Measurements from ENCODE around the gene TTC24.
"Not testable (repeated sequence)": the region's sequence is repeated elsewhere in the genome, so short reads cannot be mapped to it uniquely, and the experiment has no call there.

Gene TTC24

DNA sequence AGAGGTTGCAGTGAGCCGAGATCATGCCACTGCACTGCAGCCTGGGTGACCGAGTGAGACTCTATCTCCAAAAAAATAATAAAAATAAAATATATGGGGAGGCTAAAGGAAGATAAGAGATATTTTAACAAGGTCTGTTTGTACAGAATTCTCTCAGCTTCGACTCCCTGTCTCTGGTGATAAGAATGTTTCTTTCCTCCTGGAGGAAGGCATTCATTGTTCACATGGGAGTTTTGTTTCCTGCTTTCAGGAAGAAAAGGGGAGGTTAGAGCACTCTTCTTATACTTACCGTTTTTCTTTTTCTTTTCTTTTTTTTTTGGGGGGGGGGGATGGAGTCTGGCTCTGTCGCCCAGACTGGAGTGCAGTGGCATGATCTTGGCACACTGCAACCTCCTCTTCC is 10.0 kb downstream of the TTC24 start:
- no peak for DNase-seq

DNA sequence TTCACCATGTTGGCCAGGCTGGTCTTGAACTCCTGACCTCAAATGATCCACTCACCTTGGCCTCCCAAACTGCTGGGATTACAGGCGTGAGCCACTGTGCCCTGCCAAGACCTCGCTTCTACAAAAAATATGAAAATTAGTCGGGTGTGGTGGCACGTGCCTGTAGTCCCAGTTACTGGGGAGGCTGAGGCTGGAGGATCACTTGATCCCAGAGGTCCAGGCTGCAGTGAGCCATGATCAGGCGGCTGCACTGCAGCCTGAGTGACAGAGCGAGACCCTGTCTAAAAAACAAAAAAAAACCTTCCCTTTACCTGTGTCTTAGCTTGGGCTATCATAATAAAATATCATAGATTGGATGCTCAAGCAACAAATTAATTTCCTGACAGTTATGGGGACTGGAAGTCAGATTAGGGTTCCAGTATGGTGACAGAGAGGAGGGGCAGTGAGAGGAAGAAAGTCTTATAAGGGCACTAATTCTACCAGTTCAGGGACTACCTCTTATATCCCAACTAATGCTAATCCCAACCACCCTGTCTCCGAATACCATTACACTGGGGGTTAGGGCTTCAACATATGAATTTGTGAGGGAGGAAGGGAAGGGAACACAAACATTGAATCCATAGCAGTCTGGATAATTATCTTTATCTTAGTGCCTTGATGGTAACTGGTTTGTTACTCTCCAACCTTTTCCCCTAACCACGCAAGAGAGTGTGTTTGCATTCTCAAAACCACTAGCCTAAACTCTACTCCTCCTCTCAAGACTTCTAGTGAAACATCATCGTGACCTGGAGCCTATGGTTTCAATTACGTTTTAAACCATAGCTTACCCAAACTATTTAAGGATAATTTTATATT is 11.0 kb downstream of the TTC24 start:
- no peak for DNase-seq

DNA sequence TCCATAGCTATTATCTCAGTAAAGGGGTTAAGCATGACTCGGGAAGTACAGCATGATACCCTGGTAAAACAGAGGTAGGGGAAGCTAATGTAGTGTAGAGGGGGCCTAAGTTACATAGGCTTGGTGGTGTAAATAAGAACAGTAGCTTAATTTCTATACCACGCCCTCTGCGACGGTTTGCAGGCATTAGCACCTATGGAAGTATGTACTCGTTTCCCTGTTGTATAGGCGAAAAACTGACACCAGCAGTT is 11.6 kb downstream of the TTC24 start:
- DNase-seq = no peak

DNA sequence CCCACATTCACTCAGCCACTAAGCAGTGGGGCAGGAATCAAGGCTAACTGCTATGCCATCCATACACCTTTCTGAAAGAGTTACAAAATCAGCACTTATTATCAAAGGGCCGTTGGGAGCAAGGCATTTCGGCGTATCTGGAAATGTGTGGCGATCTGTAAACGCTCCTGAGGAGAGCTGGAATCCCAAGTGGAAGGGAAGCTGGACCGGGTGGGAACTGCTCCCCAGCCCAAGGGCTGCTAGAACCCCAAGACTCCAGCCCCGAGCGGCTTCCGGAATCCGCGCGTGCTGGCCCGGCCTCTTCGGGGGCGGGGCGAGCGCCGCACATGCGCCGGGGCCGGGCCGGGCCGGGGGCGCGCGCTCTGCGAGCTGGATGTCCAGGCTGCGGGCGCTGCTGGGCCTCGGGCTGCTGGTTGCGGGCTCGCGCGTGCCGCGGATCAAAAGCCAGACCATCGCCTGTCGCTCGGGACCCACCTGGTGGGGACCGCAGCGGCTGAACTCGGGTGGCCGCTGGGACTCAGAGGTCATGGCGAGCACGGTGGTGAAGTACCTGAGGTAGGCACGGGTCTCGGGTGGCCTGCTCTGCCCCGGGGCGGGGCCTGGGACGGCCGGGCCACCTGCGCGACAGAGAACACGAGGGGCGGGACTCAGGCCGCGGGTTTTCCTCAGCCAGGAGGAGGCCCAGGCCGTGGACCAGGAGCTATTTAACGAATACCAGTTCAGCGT is 12.1 kb downstream of the TTC24 start, which contains the start of gene NAXE:
NAXE (plus strand) TSS at position 345 of the 726 bp plus-strand sequence; CDS start at position 374, 29 bp downstream.
- DNase-seq = peak; percentile 53

DNA sequence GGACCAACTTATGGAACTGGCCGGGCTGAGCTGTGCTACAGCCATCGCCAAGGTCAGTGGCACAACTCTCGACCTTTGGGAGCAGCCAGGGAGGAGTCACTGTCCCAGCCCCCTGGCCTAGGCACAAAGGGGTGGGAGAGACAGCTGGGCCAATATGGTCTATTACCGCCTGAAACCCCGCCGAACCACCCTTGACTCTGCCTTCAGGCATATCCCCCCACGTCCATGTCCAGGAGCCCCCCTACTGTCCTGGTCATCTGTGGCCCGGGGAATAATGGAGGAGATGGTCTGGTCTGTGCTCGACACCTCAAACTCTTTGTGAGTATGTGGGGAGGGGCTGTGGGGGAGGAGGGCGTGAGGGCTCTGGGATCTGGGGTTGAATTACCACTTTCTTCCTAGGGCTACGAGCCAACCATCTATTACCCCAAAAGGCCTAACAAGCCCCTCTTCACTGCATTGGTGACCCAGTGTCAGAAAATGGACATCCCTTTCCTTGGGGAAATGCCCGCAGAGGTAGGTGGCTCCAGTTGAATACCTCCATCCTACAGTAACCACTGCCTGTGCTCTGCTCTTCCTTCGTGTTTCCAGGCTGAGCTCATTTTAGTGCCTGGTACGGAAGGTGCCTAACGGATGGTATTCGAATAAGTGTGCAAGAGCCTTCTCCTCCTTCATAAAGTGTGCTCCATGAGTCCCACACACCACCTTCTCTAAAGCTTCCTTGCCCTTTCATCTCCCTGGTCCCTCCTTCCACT is 12.8 kb downstream of the TTC24 start:
- DNase-seq = no peak

DNA sequence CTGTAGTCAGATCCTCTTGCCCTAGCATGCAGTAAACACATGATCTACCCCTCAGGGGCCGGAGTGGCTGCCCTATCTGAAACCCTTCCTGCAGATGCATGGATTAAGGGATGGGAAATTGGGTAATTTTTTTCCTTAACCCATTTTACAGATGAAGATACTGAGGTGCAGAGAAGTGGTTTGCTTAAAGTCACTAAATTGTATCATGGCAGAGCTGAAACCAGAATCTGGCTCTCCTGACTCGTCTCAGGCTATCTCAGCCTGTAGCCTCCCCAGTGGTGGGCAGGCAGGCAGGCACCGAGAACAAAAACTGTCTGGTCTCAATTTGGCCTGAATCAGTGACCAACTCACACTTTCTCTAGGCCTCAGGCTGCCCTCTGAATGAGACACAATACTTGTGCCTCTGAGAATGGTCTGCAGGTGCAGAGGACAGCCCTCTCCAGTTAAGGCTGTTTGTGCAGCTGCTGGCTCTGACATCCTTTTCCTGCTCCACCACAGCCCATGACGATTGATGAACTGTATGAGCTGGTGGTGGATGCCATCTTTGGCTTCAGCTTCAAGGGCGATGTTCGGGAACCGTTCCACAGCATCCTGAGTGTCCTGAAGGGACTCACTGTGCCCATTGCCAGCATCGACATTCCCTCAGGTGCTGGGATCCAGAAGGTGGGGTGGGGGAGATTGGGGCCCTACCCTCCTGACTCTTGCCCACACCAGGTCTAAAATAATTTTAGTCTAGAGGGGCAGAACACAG is 13.6 kb downstream of the TTC24 start:
- no peak for DNase-seq

DNA sequence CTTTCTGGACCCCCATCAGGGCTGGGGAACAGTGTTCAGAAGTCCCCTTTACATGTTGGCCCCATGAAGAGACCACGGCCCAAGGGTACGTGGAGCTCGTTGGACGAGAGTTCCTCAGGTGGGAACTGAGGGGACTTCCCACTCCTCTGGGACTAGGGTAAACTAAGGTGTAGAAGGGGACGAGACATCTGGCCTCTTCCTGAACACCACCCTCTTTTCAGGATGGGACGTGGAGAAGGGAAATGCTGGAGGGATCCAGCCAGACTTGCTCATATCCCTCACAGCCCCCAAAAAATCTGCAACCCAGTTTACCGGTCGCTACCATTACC is 14.1 kb downstream of the TTC24 start:
- no peak for DNase-seq

DNA sequence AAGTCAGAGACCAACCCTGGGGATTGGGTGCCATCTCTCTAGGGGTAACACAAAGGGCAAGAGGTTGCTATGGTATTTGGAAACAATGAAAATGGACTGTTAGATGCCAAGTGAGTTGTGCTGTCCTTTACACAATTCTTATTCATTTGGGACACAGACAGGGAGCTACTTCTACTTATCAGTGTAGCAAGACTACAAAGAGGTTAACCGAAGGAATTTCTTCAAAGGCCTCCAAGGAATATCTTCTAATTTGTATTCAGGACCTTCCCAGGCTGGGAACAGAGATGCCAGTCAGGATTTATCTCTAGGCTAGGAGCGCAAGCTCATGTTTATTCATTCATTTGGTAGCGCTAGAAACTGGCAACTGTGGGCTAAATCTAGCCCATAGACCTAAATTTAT is 14.7 kb downstream of the TTC24 start:
- DNase-seq = no peak

DNA sequence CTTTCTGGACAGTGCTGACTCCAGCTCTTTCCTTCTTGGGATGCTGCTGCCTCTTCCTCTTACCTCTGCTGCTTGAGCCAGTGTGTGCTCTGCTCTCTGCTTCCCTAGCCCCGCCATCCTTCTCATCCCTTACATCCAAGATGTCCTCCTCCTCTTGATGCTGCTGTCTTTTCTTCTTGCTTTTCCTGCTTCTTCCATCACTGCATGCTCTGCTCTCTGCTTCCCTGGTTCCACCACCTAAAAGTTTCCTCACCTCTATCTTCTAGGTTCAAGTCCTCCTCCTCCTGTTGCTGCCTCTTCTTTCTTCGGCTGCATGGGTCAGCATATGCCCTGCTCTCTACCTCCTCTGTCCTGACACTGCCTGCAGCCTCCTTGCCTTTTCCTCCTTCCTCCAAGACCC is 15.5 kb downstream of the TTC24 start:
- no peak for DNase-seq

DNA sequence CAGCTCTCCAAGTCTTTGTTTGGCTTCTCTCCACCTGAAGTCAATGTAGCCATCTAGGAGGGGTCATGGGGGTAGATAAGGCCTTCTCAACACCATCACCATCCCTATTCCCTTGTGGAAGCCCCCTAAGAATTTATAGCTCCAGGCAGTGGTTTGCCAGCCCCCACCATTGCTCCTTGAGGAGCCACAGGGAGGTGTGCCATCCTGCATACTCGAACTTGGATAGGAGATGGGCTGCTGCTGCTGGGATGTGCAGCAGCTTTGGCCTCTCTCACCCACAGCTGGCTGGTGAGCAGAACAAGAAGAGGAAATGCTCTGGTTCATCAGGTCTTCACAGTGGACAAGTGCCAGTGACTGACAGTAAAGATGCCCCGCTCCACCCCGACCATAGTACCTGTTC is 16.9 kb downstream of the TTC24 start:
- no peak for DNase-seq

DNA sequence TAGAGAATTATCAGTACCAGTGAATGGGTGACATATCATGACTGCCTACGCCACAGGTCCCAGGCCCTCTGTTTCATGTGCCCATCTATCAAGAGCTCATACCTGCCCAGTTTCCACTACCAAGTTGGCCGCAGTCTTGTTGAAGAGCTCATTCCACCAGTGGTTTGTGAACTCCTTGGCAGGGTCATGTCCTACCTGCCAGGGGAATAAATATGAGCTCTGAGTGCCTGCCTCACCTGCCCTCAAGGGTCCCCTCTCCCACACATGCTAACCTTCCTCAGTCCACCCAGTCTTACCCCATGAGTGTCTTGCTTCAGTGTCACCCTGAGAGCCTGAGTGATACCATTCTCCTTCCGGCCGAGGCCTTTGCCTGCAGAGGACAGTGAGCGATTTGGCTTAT is 18.6 kb downstream of the TTC24 start:
- DNase-seq = no peak

DNA sequence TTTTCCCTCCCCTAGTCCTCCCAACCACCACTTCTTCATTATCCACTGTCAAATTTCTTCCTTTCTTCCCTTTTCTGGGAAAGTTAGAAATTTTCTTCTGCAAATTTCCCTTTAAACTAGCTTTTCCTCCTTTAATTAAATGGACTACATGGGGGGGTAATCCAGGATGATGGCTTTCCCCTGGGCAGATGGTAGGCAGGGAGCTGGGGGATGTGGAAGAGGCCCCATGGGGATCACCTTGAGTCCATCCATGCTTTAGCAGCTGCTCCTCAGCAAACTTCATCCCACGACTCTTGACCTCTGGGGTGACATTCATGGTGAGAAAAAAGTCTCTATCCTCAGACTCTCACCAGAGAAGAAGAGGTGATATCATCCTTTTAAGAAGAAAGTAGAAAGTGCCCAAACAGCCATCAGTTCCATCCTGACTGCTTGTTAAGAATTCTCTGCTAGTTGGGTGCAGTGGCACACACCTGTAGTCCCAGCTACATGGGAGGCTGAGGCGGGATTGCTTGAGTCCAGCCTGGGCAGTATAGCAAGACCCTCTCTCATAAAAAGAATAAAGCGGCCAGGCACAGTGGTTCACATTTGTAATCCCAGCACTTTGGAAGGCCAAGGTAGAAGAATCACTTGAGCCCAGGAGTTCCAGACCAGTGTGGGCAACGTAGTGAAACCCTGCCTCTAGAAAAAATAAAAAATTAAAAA is 19.4 kb downstream of the TTC24 start:
- no peak for DNase-seq

DNA sequence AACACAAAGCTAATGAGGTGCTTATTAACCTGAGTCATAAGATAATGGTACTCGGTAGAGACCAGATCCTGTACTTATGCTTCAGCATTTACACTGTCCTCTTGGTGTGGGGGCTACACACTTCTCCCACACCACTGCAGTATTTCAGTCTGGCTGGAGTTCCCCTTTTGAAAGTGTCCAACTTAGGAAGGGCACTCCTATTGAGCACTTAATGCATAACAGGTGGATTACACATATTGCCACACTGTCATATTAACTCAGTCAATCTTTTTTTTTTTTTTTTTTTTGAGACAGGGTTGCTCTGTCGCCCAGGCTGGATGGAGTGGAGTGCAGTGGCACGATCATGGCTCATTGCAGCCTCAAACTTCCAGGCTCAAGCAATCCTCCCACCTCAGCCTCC is 20.3 kb downstream of the TTC24 start:
- no peak for DNase-seq

DNA sequence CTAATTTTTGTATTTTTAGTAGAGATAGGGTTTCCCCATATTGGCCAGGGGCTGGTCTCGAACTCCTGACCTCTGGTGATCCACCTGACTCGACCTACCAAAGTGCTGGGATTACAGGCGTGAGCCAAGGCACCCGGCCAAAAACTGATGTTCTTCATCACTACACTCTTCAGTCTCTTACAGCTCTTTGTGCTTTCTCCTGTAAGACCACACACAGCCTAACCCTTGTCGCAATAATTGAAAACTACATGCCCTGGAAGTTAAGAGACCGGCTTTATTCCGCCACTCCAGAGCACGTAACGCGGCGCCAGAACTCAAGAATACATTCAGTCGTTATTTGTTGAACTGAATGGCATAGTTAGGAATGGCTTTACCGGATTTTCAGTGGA is 21.2 kb downstream of the TTC24 start:
- DNase-seq = no peak

DNA sequence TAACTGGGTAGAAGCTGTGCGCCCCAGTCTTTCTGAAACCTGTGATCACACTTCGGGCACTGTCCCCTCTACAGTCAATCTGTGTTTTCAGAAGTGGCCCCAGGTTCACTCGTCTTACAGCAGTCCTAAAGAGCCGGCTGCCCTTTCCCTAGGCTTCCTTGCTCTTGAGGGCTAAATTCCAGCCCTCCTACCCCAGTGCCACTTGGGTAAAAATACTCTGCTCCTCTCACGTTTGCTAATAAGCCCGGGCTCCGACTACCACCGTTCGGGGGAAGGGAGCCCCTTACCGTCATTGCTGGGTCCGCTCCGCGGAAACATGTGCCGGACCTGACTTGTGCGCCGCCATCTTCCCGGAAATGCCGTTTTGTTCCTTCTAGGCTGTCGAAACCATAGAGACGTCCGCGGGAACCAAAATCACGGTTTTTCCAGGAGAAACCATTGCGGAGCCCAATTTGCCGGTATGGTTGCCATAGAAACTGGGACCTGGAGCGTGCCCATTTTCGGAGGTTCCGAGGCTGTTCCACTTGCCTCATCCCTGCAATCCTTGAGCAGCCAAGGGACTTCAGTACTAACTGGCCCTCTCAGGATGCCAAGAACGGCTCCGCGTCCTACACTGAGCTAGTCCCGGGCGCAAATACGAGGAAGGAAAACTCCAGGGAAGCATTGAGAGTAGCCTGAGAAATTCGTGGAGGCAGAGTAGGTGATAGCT is 21.8 kb downstream of the TTC24 start, which contains the start of gene GPATCH4:
GPATCH4 (minus strand) TSS at position 358 of the 709 bp plus-strand sequence.
- peak; percentile 62 for DNase-seq

DNA sequence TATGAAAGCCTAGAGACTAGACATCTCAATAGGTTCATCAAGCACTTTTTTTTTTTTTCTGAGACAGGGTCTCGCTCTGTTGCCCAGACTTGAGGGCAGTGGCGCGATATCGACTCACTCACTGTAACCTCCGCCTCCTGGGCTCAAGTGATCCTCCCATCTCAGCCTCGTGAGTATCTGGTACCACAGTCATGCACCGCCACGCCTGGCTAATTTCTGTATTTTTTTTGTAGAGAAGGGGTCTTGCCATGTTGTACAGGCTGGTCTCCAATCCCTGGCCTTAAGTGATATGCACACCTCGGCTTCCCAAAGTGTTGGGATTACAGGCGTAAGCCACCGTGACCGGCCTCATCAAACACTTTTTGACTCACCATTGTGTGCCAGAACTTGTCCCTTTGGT is 22.4 kb downstream of the TTC24 start:
- DNase-seq = no peak

DNA sequence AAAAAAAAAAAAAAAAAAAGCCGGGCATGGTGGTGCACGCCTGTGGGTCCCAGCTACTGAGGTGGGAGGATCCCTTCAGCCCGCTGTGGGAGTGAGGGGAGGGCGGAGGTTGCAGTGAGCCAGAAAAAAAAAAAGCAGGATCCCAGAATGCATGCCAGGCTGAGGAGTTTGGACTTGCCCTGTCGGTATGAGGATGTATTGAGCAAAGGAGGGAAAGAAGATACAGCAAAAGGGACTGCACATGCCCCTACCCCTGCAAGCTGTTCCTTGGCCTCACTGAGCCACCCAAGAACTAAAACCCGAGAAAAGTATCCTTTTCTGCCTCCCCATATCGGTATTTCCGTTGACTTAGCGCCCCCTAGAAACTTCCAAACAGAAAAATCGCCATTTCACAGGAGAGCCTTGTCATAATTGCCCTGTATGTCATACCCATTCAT is 23.1 kb downstream of the TTC24 start:
- no peak for DNase-seq

DNA sequence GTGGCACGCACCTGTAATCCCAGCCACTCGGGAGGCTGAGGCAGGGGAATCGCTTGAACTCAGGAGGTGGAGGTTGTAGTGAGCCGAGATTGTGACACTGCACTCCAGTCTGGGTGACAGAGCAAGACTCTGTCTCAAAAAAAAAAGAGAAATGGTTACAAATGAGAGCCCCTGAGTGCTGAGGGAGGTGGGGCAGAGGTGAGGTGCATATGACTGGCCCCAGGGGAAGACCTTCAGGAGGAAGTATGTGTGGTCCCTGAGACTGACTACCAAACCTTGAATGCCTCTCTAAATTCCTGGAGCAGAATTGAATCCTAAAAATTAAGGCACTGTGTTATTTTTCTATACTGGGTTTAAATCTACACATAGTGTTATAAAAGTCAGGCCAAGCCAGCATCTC is 27.8 kb downstream of the TTC24 start:
- DNase-seq = not testable (repeated sequence)

DNA sequence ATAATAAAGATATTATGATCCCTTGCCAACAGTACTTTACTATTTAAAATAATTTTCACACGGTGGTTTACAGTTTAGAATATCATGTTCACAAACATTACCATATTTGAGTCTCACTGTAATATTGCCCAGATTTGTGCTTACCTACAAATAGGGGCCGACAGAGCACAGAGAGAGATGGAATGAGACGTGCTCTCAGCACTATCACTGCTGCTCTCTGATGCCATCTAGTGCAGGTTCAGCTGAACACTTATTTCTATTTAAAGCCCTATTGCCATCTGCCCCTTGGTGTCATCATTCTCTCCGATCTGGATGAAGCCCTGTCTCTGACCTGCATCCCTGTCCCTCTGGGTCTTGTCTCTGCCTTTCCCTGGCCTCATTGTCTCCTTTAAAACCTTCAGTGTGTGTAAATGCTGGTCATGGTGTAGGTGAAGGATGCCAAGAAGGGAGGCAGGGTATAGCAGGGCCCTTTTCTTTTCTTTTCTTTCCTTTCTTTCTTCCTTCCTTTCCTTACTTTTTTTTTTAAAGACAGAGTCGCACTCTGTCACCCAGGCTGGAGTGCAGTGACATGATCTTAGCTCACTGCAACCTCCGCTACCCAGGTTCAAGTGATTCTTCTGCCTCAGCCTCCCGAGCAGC is 28.6 kb downstream of the TTC24 start:
- DNase-seq = peak; percentile 29

DNA sequence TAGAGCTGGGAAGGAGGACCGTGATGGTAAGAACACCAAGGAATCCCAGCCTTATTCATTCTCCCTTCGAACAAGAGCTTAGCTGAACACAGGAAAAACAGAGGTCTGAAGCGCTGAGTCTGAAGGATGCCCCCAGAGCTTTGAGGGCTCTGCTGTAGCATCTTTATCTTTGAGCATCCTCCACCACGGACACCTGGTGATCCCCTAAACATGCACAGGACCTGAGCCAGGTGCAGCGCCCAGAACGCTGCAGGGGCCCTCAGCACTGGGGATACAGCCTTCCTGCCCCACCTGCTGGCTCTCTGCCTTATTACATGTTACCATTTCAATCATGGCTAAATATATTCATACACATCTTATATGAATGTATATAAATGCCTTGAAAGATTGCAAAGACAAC is 29.5 kb downstream of the TTC24 start:
- peak; percentile 37 for DNase-seq

DNA sequence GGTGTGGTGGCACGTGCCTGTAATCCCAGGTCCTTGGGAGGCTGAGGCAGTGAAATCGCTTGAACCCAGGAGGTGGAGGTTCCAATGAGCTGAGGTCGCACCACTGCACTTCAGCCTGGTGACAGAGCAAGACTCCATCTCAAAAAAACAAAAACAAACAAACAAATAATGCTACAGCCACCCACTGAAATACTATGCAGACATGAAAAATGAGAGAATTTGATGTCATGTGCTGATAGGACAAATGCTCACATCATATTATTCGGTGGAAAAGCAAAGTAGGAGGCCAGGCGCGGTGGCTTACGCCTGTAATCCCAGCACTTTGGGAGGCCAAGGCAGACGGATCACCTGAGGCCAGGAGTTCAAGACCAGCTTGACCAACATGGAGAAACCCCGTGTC is 30.5 kb downstream of the TTC24 start:
- not testable (repeated sequence) for DNase-seq
